Ectodermal cell (in vitro differentiated cells): ENCODE measurements around the gene ITCH.
"Not testable (repeated sequence)": the region's sequence is repeated elsewhere in the genome, so short reads cannot be mapped to it uniquely, and the experiment has no call there.

Source experiments
- H3K27ac ChIP-seq: 2 replicates; pipeline ENCODE4 v1.7.0; 2013; ENCODE audit warnings: mild to moderate bottlenecking, low read depth, low read length; ENCODE audit not compliant: insufficient read depth, poor library complexity, severe bottlenecking
- H3K27me3 ChIP-seq: 2 replicates; pipeline ENCODE4 v1.7.0; 2013; ENCODE audit warnings: mild to moderate bottlenecking, low read length; ENCODE audit not compliant: insufficient read depth, control insufficient read depth, poor library complexity, severe bottlenecking
- H3K36me3 ChIP-seq: one replicate; pipeline ENCODE4 v1.7.0; 2013; ENCODE audit warnings: low read length; ENCODE audit not compliant: control insufficient read depth, insufficient read depth
- H3K4me1 ChIP-seq: one replicate; pipeline ENCODE4 v1.7.0; 2013; ENCODE audit warnings: low read length; ENCODE audit not compliant: control insufficient read depth, insufficient read depth
- H3K4me3 ChIP-seq: 2 replicates; pipeline ENCODE4 v1.7.0; 2013; ENCODE audit warnings: low read depth, low read length, control low read depth; ENCODE audit not compliant: insufficient read depth
- H3K9me3 ChIP-seq: 2 replicates; pipeline ENCODE4 v1.7.0; 2013; ENCODE audit warnings: mild to moderate bottlenecking, low read length, moderate library complexity; ENCODE audit not compliant: control insufficient read depth
- WGBS, 2 experiments: methylation state at CpG; one replicate each; pipeline ENCODE4 v1.1.7; 2013; ENCODE audit warnings: missing lambda C conversion rate in 2 of 2; 5-methylcytosine and 5-hydroxymethylcytosine counted together

The ITCH gene

DNA sequence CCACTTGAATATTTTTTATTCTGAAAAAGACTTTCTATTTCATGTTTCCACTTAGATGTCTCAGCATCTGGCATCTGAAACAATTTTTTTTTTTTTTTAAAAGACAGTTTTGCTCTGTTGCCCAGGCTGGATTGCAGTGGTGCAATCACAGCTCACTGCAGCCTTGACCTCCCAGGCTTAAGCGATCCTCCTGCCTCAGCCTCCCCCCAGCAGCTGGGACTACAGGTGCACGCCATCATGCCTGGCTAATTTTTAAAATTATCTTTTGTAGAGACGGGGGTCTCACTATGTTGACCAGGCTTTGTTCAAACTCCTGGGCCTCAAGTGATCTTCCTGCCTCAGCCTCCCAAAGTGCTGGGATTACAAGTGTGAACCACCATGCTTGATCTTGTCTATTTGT lies 42.9 kb downstream of the ITCH start:
- not testable (repeated sequence) for H3K27ac ChIP-seq, H3K36me3 ChIP-seq, H3K4me3 ChIP-seq, H3K4me1 ChIP-seq, H3K9me3 ChIP-seq, H3K27me3 ChIP-seq
- 90 to 94% methylated on average over 3 of the region's 3 CpGs for WGBS, 2 experiments

DNA sequence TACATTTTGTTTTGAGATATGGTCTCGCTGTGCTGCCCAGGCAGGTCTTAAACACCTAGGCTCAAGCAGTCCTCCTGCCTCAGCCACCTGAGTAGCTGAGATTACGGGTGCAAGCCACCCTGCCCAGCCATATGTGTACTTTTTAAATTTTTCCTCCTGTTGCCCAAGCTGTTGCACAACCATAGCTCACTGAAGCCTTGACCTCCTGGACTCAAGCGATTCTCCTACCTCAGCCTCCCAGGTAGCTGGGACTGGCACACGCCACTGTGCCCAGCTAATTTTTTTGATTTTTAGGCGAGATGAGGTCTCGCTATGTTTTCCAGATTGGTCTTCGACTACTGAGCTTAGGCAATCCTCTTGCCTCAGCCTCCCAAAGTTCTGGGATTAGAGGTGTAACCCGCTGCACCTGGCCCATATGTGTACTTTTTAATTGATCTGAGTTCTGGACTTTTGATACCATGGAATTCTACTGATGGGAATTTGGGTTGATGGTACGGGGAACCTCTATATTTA lies 44.9 kb downstream of the ITCH start:
- H3K9me3 ChIP-seq: no peaks in the 10 kb centered on the region
- H3K4me1 ChIP-seq: no peaks in the 10 kb centered on the region
- WGBS, 2 experiments: 94 to 95% methylated on average over 9 of the region's 9 CpGs
- H3K36me3 ChIP-seq: no peaks in the 10 kb centered on the region
- H3K27ac ChIP-seq: no peak overlapping the region
- no peak overlapping the region for H3K4me3 ChIP-seq
- no peaks in the 10 kb centered on the region for H3K27me3 ChIP-seq

DNA sequence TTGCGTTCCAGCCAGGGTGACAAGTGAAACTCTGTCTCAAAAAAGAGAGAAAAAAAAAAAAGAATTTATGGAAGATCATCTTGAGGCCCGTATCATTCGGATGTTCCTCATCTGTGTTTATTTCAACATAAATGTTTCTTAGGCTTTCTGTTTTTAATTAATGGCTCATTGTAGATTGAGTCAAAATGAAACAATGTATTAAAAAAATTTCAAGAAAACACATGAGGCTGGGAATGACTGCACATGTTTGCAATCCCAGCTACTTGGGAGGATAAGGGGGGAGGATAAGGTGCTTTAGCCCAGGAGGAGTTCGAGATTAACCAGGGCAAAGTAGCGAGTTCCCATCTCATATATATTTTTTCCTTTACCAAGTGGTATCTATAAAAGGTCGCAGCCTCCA lies 47.3 kb downstream of the ITCH start:
- peaks cover 8% of the 10 kb centered on the region for H3K36me3 ChIP-seq
- no peak overlapping the region for H3K4me3 ChIP-seq
- 97 to 99% methylated on average over 4 to 6 of the region's 6 CpGs for WGBS, 2 experiments
- H3K9me3 ChIP-seq: no peaks in the 10 kb centered on the region
- no peaks in the 10 kb centered on the region for H3K4me1 ChIP-seq
- H3K27me3 ChIP-seq: no peaks in the 10 kb centered on the region
- H3K27ac ChIP-seq: no peak overlapping the region

DNA sequence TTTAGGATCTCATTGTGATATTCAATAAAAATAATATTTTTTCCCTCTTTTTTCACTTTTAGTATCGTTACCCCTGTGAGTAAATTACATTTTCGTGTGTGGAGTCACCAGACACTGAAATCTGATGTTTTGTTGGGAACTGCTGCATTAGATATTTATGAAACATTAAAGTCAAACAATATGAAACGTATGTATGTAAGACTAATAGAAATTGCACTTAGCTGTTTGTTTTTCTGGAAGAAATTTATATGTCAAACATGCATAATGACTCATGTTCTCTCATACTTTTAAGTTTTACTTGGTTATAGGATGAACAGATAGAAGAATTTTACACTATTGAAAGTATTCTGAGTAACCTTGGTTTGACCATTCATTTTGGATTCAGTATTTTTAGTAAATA lies 49.4 kb downstream of the ITCH start:
- WGBS, 2 experiments: 93% methylated on average over 3 of the region's 3 CpGs; no CpG with 5 or more reads in 1 of the 2 experiments

DNA sequence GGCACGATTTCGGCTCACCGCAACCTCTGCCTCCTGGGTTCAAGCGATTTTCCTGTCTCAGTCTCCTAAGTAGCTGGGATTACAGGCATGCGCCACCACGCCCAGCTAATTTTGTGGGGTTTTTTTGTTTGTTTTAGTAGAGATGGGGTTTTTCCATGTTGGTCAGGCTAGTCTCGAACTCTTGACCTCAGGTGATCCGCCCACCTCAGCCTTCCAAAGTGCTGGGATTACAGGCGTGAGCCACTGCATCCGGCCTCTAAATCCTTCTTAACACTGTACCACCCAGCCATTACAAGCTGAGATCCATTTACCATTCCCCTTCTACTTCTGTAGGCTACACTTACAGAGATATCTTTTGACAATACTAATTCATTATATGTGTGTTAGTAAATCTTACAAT lies 51.5 kb downstream of the ITCH start:
- H3K36me3 ChIP-seq: peaks cover 22% of the 10 kb centered on the region
- not testable (repeated sequence) for H3K4me1 ChIP-seq, H3K4me3 ChIP-seq, H3K27me3 ChIP-seq, H3K9me3 ChIP-seq, H3K27ac ChIP-seq
- 92 to 95% methylated on average over 10 of the region's 10 CpGs for WGBS, 2 experiments

More for the DNA sequence above, 49.4 kb downstream of the ITCH start:
- Histone ChIP-seq H3K27ac (no peak overlapping the region), H3K4me1 (no peaks in the 10 kb centered on the region), H3K9me3 (no peaks in the 10 kb centered on the region), H3K27me3 (no peaks in the 10 kb centered on the region), H3K36me3 (peaks cover 22% of the 10 kb centered on the region), H3K4me3 (no peak overlapping the region)

DNA sequence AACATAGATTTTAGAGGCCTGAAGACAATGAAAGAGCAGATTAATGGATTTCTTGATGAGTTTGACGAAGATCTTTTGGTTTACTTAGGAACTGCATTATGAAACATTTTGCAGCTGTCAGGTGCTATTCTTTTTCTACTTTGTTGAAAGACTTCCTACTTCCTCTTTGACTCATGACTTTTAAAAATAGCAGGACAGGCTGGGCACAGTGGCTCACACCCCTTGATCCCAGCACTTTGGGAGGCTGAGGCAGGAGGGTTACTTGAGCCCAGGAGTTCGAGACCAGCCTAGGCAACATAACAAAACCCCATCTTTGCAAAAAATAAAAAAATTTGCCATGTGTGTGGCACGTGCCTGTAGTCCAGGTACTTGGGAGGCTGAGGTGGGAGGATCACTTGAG lies 52.0 kb downstream of the ITCH start:
- H3K4me3 ChIP-seq: no peak overlapping the region
- H3K27me3 ChIP-seq: no peaks in the 10 kb centered on the region
- WGBS, 2 experiments: 95 to 97% methylated on average over 3 of the region's 3 CpGs
- no peaks in the 10 kb centered on the region for H3K9me3 ChIP-seq
- H3K36me3 ChIP-seq: peaks cover 22% of the 10 kb centered on the region
- no peaks in the 10 kb centered on the region for H3K4me1 ChIP-seq
- H3K27ac ChIP-seq: no peak overlapping the region

DNA sequence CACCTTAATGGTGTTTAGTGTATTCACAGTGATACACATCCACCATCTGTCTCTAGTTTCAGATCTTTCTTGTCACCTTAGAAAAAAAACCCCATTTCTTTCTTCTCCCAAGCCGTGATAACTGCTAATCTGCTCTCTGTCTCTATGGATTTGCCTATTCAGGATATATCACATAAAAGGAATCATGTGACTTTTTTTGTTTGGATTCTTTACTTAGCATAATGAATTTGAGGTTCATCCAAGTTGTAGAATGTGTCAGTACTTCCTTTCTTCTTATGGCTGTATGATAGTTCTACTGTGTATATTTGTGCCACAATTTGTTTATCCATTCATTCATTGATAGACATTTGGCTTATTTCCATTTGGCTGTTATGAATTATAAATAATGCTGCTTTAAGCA lies 57.1 kb downstream of the ITCH start:
- peaks cover 20% of the 10 kb centered on the region for H3K36me3 ChIP-seq
- H3K9me3 ChIP-seq: no peaks in the 10 kb centered on the region
- H3K27ac ChIP-seq: no peak overlapping the region
- H3K27me3 ChIP-seq: no peaks in the 10 kb centered on the region
- 88 to 100% methylated on average over 1 of the region's 1 CpG for WGBS, 2 experiments
- H3K4me3 ChIP-seq: no peak overlapping the region
- H3K4me1 ChIP-seq: no peaks in the 10 kb centered on the region

DNA sequence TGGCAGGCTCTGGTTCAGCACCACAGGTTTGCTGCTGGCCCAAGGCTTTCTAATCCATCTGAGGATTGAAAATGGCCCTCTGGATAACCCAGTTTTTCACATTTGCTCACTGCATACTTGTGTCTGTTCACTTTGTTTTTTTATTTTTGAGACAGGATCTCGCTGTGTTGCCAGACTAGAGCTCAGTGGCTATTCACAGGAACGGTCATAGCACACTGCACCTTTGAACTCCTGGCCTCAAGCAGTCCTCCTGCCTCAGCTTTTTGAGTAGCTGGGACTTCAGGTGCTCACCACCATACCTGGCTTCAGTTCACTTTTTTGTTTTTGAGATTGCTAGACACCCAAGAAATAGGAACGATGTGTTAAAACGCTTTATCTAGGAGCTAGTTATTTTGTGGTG lies 57.9 kb downstream of the ITCH start:
- Histone ChIP-seq H3K27ac (no peak overlapping the region), H3K9me3 (no peaks in the 10 kb centered on the region), H3K4me1 (no peaks in the 10 kb centered on the region), H3K27me3 (no peaks in the 10 kb centered on the region), H3K36me3 (peaks cover 14% of the 10 kb centered on the region), H3K4me3 (no peak overlapping the region)
- WGBS, 2 experiments: 96% methylated on average over 4 of the region's 4 CpGs

DNA sequence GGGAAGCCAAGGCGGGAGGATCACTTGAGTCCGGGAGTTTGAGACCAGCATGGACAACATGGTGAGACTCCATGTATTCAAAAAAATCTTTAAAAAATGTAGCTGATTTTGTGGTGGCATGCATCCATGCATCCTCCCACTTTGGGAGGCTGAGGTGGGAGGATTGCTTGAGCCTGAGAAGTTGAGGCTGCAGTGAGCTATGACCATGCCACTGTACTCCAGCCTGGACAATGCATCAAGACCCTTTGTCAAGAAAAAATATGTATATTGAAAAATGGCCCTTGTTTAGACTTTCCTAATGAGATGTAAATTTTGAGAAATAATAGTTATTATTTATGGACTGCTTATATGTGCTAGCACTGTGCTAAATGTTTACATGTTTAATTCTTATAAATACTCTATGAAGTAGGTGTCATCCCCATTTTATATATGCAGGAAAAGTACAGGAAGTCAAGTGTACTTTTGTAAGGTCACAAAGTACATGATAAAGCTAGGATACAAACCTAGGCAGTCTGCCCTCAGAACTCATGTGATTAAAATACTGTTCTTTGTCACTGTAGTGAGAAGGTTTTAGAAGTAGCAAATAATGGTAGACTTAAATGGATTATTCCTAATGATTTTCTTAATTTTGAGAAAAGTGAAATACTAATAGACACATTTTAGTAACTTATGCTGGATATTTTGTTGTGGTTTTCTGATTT lies 58.8 kb downstream of the ITCH start:
- H3K36me3 ChIP-seq: peaks cover 10% of the 10 kb centered on the region
- H3K4me1 ChIP-seq: no peaks in the 10 kb centered on the region
- no peaks in the 10 kb centered on the region for H3K9me3 ChIP-seq
- 92% methylated on average over 2 of the region's 2 CpGs for WGBS, 2 experiments
- H3K4me3 ChIP-seq: no peak overlapping the region
- no peak overlapping the region for H3K27ac ChIP-seq
- H3K27me3 ChIP-seq: no peaks in the 10 kb centered on the region

DNA sequence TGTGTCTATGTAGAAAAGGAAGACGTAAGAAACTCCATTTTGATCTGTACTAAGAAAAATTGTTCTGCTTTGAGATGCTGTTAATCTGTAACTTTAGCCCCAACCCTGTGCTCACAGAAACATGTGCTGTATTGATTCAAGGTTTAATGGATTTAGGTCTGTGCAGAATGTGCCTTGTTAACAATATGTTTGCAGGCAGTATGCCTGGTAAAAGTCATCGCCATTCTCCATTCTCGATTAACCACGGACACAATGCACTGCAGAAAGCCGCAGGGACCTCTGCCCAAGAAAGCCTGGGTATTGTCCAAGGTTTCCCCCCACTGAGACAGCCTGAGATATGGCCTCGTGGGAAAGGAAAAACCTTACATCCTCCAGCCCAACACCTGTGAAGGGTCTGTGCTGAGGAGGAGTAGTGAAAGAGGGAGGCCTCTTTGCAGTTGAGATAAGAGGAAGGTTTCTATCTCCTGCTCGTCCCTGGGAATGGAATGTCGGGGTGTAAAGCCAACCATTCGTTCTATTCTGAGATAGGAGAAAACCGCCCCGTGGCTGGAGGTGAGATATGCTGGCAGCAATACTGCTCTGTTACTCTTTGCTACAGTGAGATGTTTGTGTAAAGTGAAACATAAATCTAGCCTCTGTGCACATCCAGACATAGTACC lies 62.1 kb downstream of the ITCH start:
- H3K27ac ChIP-seq, H3K4me1 ChIP-seq, H3K9me3 ChIP-seq, H3K27me3 ChIP-seq, H3K4me3 ChIP-seq: not testable (repeated sequence)
- 90% methylated on average over 11 of the region's 11 CpGs for WGBS, 2 experiments
- peaks cover 10% of the 10 kb centered on the region for H3K36me3 ChIP-seq
